Neuronal stem cell (in vitro differentiated cells): ENCODE measurements around the gene BARX1.

Experiments
- DNase-seq: peaks from one replicate; pipeline ENCODE4 v3.0.0-alpha.2; 2013; ENCODE audit warnings: low spot score
- H2AFZ ChIP-seq: one replicate; pipeline ENCODE4 v1.6.1; 2013; ENCODE audit warnings: mild to moderate bottlenecking, low read length, inconsistent platforms
- H2AK5ac ChIP-seq: 2 replicates; pipeline ENCODE4 v1.6.1; 2013; ENCODE audit warnings: low read depth, mild to moderate bottlenecking, inconsistent platforms, low read length, moderate library complexity, mixed read lengths
- H2BK120ac ChIP-seq: 2 replicates; pipeline ENCODE4 v1.6.1; 2013; ENCODE audit warnings: low read depth, mild to moderate bottlenecking, inconsistent platforms, low read length, moderate library complexity, mixed read lengths
- H2BK12ac ChIP-seq: one replicate; pipeline ENCODE4 v1.6.1; 2013; ENCODE audit warnings: low read length, inconsistent platforms
- H2BK15ac ChIP-seq: 2 replicates; pipeline ENCODE4 v1.6.1; 2013; ENCODE audit warnings: mild to moderate bottlenecking, low read length, inconsistent platforms, mixed read lengths
- H2BK5ac ChIP-seq: one replicate; pipeline ENCODE4 v1.6.1; 2013; ENCODE audit warnings: inconsistent platforms, mild to moderate bottlenecking, low read length, moderate library complexity
- H3K14ac ChIP-seq: one replicate; pipeline ENCODE4 v1.6.1; 2013; ENCODE audit warnings: low read length, inconsistent platforms
- H3K18ac ChIP-seq: 2 replicates; pipeline ENCODE4 v1.6.1; 2013; ENCODE audit warnings: low read length, inconsistent platforms
- H3K23ac ChIP-seq: 2 replicates; pipeline ENCODE4 v1.6.1; 2013; ENCODE audit warnings: low read depth, mild to moderate bottlenecking, mixed read lengths, low read length, inconsistent platforms; ENCODE audit not compliant: poor library complexity
- H3K27ac ChIP-seq: replicated peaks from 3 replicates; pipeline ENCODE4 v1.5.1; 2013; ENCODE audit warnings: low read length, inconsistent platforms
- H3K27me3 ChIP-seq, 3 experiments: 2 replicates each; pipeline ENCODE4 v1.6.1; 2013; ENCODE audit warnings: low read length in 3 of 3, mild to moderate bottlenecking in 2 of 3, inconsistent platforms in 1 of 3, low read depth in 1 of 3, mixed read lengths in 1 of 3, moderate library complexity in 1 of 3; ENCODE audit not compliant: control insufficient read depth in 3 of 3, insufficient read depth in 3 of 3
- H3K36me3 ChIP-seq, 2 donors: replicated peaks in 1 of 2; 2 replicates each; pipeline ENCODE4 v1.6.1; 2013; ENCODE audit warnings: low read length in 2 of 2; ENCODE audit not compliant: control insufficient read depth in 2 of 2, insufficient read depth in 2 of 2
- H3K4ac ChIP-seq: 2 replicates; pipeline ENCODE4 v1.6.1; 2013; ENCODE audit warnings: inconsistent platforms, mild to moderate bottlenecking, low read length, moderate library complexity
- H3K4me1 ChIP-seq, 2 donors: 1 replicate in 1 of 2; 2 replicates in 1 of 2; pipeline ENCODE4 v1.6.1; 2013; ENCODE audit warnings: low read length in 2 of 2, low read depth in 1 of 2; ENCODE audit not compliant: control insufficient read depth in 2 of 2, insufficient read depth in 1 of 2
- H3K4me2 ChIP-seq: one replicate; pipeline ENCODE4 v1.6.1; 2013; ENCODE audit warnings: mild to moderate bottlenecking, low read length, inconsistent platforms; ENCODE audit not compliant: insufficient read depth, poor library complexity, severe bottlenecking
- H3K4me3 ChIP-seq, 2 donors: 2 replicates each; pipeline ENCODE4 v1.5.1; 2013; ENCODE audit warnings: low read length in 2 of 2, mild to moderate bottlenecking in 2 of 2, inconsistent platforms in 1 of 2, moderate library complexity in 1 of 2
- H3K79me1 ChIP-seq: one replicate; pipeline ENCODE4 v1.6.1; 2013; ENCODE audit warnings: low read depth, mild to moderate bottlenecking, inconsistent platforms, low read length, moderate library complexity
- H3K9ac ChIP-seq: one replicate; pipeline ENCODE4 v1.6.1; 2013; ENCODE audit warnings: mild to moderate bottlenecking, low read depth, low read length, inconsistent platforms; ENCODE audit not compliant: poor library complexity
- H3K9me3 ChIP-seq, 2 donors: replicated peaks in 1 of 2; 2 replicates each; pipeline versions ENCODE3 to v1.6.1; 2013; ENCODE audit warnings: low read length in 2 of 2, mild to moderate bottlenecking in 2 of 2, inconsistent platforms in 1 of 2, low read depth in 1 of 2, mixed read lengths in 1 of 2, moderate library complexity in 1 of 2; ENCODE audit not compliant: control insufficient read depth in 2 of 2, insufficient read depth in 1 of 2
- H4K8ac ChIP-seq: one replicate; pipeline ENCODE4 v1.6.1; 2013; ENCODE audit warnings: low read depth, mild to moderate bottlenecking, inconsistent platforms, low read length, moderate library complexity
- H4K91ac ChIP-seq: one replicate; pipeline ENCODE4 v1.6.1; 2013; ENCODE audit warnings: low read length, low read depth, mild to moderate bottlenecking, inconsistent platforms; ENCODE audit not compliant: poor library complexity
- WGBS, 2 donors: extraction: QIAGEN DNeasy Blood & Tissue Kit; methylation state at CpG; one replicate each; pipeline ENCODE4 v1.1.7; 2013; ENCODE audit warnings: missing lambda C conversion rate in 2 of 2, mixed read lengths in 1 of 2; ENCODE audit not compliant: insufficient read length in 2 of 2, insufficient replicate concordance in 1 of 2; ENCODE audit errors: extremely low coverage in 2 of 2; 5-methylcytosine and 5-hydroxymethylcytosine counted together

The BARX1 gene

DNA sequence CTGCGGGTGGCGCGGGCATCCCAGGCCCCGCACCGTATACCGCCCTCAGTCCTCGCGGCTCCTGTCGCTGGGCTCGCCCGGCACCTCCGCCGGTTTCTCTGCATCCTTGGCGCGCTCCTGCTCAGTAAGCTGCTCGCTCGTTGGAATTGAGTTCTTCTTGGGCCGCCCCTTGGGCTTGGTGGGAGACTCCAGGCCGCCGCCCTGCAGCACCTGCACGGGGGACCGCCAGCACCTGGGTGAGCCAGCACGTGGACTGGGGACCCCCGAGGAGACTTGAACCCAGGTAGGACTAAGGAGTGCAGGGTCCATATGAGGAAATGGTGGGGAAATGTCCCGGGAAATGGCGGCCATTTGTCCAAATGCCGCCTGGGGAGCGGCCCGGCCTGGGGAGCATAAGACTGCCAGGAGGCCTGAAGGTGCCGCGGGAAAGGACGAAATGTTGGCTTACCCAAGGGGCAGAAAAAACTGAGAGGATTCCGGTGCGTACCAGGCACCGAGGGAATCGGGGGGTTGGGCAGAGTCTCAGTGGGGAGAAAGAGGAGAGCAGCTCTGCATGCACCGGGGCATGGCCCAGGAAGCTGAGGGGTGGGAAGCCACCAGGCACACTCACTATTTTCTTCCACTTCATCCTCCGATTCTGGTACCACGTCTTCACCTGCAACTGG lies 2.9 kb downstream of the BARX1 start:
- H3K27me3 ChIP-seq, result peaks cover 91 to 98% (median 97%) of the 10 kb centered on the region in 3 experiments
- H3K79me1 ChIP-seq, result peaks cover 2% of the 10 kb centered on the region
- peaks cover 0 to 8% of the 10 kb centered on the region in 2 donors for H3K4me1 ChIP-seq
- WGBS, 2 donors, result no CpG with 5 or more reads among the region's 39 CpGs
- H2BK120ac ChIP-seq, result peak overlapping the region; percentile 43
- no peak overlapping the region for H3K27ac ChIP-seq
- peak overlapping the region; percentile 16 for H3K18ac ChIP-seq
- DNase-seq, result no peak
- H3K4me3 ChIP-seq, result no peak overlapping the region
- no peak overlapping the region for H3K9ac ChIP-seq
- no peaks in the 10 kb centered on the region for H3K36me3 ChIP-seq
- peaks cover 16 to 18% of the 10 kb centered on the region in 2 donors for H3K9me3 ChIP-seq
- peak overlapping the region; percentile 76 for H2AFZ ChIP-seq
- no peak overlapping the region for H2BK15ac ChIP-seq
- H2BK12ac ChIP-seq, result peak overlapping the region; percentile 58
- peak overlapping the region; percentile 19 for H2AK5ac ChIP-seq
- no peak overlapping the region for H4K8ac ChIP-seq
- no peak overlapping the region for H3K4ac ChIP-seq
- no peak overlapping the region for H4K91ac ChIP-seq
- peak overlapping the region; percentile 36 for H3K23ac ChIP-seq
- no peak overlapping the region for H3K4me2 ChIP-seq
- H2BK5ac ChIP-seq, result no peak overlapping the region
- H3K14ac ChIP-seq, result no peak overlapping the region

GRCh38 chr9:93951655-93952118 lies 3.5 kb downstream of the BARX1 start:
- Histone ChIP-seq H4K8ac (no peak overlapping the region), H3K18ac (peak overlapping the region; percentile 25), H2BK12ac (no peak overlapping the region), H2BK120ac (peak overlapping the region; percentile 43), H3K4ac (no peak overlapping the region), H3K4me2 (no peak overlapping the region), H2BK5ac (no peak overlapping the region), H3K9ac (no peak overlapping the region), H3K23ac (no peak overlapping the region), H2AFZ (peak overlapping the region; percentile 89), H2BK15ac (no peak overlapping the region), H3K14ac (no peak overlapping the region), H3K9me3 (peaks cover 13 to 18% of the 10 kb centered on the region in 2 donors), H2AK5ac (peak overlapping the region; percentile 36), H4K91ac (no peak overlapping the region), H3K36me3 (no peaks in the 10 kb centered on the region), H3K4me1 (peaks cover 0 to 8% of the 10 kb centered on the region in 2 donors), H3K27ac (no peak overlapping the region), H3K4me3 (no peak overlapping the region), H3K27me3 (peaks cover 86 to 98% (median 97%) of the 10 kb centered on the region in 3 experiments), H3K79me1 (peaks cover 2% of the 10 kb centered on the region)
- no CpG with 5 or more reads among the region's 39 CpGs for WGBS, 2 donors
- DNase-seq, result no peak

- no peak for DNase-seq
- Histone ChIP-seq H2AK5ac (peak overlapping the region; percentile 74), H3K9me3 (peaks cover 13 to 18% of the 10 kb centered on the region in 2 donors), H3K18ac (peak overlapping the region; percentile 38), H4K91ac (no peak overlapping the region), H4K8ac (no peak overlapping the region), H3K27ac (no peak overlapping the region), H2BK15ac (peak overlapping the region; percentile 74), H3K4me2 (peak overlapping the region; percentile 39), H3K36me3 (no peaks in the 10 kb centered on the region), H3K4me3 (peak overlapping the region; percentile 0 to 17), H3K14ac (no peak overlapping the region), H2BK12ac (no peak overlapping the region), H3K4ac (no peak overlapping the region), H3K4me1 (peaks cover 0 to 10% of the 10 kb centered on the region in 2 donors), H3K23ac (peak overlapping the region; percentile 6), H2BK5ac (no peak overlapping the region), H2AFZ (peak overlapping the region; percentile 89), H3K9ac (no peak overlapping the region), H3K79me1 (peaks cover 2% of the 10 kb centered on the region), H2BK120ac (no peak overlapping the region), H3K27me3 (peaks cover 85 to 98% (median 97%) of the 10 kb centered on the region in 3 experiments)
- no CpG with 5 or more reads among the region's 47 CpGs for WGBS, 2 donors
Observed at GRCh38 chr9:93950619-93951601, 4.2 kb downstream of the BARX1 start.
